GM12878 (cell line): ENCODE results near the gene EIF3A. TPM values are rescaled to one million over a fixed set of nuclear protein-coding genes. Genes with fewer than 3 reads are reported as not detected.

Source experiments
- ATAC-seq: fragments of 200-7000 bp; cut with Tn5 transposase; 3 replicates; pipeline ENCODE4 v1.9.1; 2020; ENCODE audit warnings: mild to moderate bottlenecking, moderate library complexity
- BruUV-seq: library from RNA; stranded (reverse); fragments of 400-500 nt; replicated peaks from 2 replicates; lab custom pipeline; 2021; lab: Mats Ljungman, UMichigan
- CTCF ChIA-PET: fragments of 300-600 bp; sonication (Branson Sonifier 250); formaldehyde crosslinking; extraction: SDS; loops from one replicate; lab custom pipeline; 2021; ENCODE audit warnings: inconsistent platforms; lab: Yijun Ruan, JAX
- POLR2A ChIA-PET: fragments of 350-600 bp; formaldehyde crosslinking; extraction: SDS; loops from one replicate; lab custom pipeline; 2021; ENCODE audit warnings: inconsistent platforms; lab: Charles Lee
- RAD21 ChIA-PET: fragments of 300-600 bp; sonication (Branson Sonifier 250); formaldehyde crosslinking; loops from one replicate; lab custom pipeline; 2023; ENCODE audit warnings: antibody characterized with exemption; ENCODE audit not compliant: unreplicated experiment; lab: Charles Lee
- SMC1A ChIA-PET: fragments of 300-600 bp; sonication (Branson Sonifier 250); formaldehyde crosslinking; loops from one replicate; lab custom pipeline; 2023; ENCODE audit not compliant: unreplicated experiment, uncharacterized antibody; lab: Charles Lee
- DNase-seq: peaks from one replicate; pipeline ENCODE4 v3.0.0-alpha.2; 2011; ENCODE audit warnings: low read depth, low spot score
- FAIRE-seq: peaks from 3 replicates; lab custom pipeline; 2011; peaks lifted over from hg19 to GRCh38; lab: Jason Lieb, UNC
- H2AFZ ChIP-seq: 2 replicates; pipeline ENCODE4 v1.6.0; 2011; ENCODE audit warnings: low read depth, low read length, control low read depth; ENCODE audit not compliant: control insufficient read depth
- H3K27ac ChIP-seq: 2 replicates; pipeline ENCODE4 v1.5.1; 2011; ENCODE audit warnings: control low read depth; ENCODE audit not compliant: control insufficient read depth, insufficient read depth
- H3K27me3 ChIP-seq, 2 experiments: replicated peaks in 1 of 2; 2 replicates each; pipeline versions ENCODE4 v1.6.0 to v1.6.1; 2011; ENCODE audit warnings: low read length in 1 of 2; ENCODE audit not compliant: control insufficient read depth in 2 of 2, insufficient read depth in 2 of 2
- H3K36me3 ChIP-seq, 2 experiments: 2 replicates each; pipeline ENCODE4 v1.5.1; 2011; ENCODE audit warnings: low read length in 1 of 2; ENCODE audit not compliant: control insufficient read depth in 2 of 2, insufficient read depth in 2 of 2
- H3K4me1 ChIP-seq: 2 replicates; pipeline ENCODE4 v1.6.1; 2011; ENCODE audit warnings: mild to moderate bottlenecking, low read length, moderate library complexity, mixed read lengths; ENCODE audit not compliant: control insufficient read depth, insufficient read depth
- H3K4me2 ChIP-seq: 2 replicates; pipeline ENCODE4 v1.6.0; 2011; ENCODE audit warnings: control low read depth; ENCODE audit not compliant: control insufficient read depth, insufficient read depth
- H3K4me3 ChIP-seq: fragments of 200-600 bp; sonication (generic); 2 replicates; pipeline ENCODE4 v1.5.1; 2016
- H3K79me2 ChIP-seq: 2 replicates; pipeline ENCODE4 v1.6.0; 2011; ENCODE audit warnings: low read length; ENCODE audit not compliant: control insufficient read depth, insufficient read depth
- H3K9ac ChIP-seq: 2 replicates; pipeline ENCODE4 v1.8.0; 2011; ENCODE audit warnings: low read length, control low read depth, mixed read lengths; ENCODE audit not compliant: control insufficient read depth, insufficient read depth
- H3K9me3 ChIP-seq: replicated peaks from 3 replicates; pipeline ENCODE4 v1.5.1; 2011; ENCODE audit warnings: mild to moderate bottlenecking, low read length; ENCODE audit not compliant: control insufficient read depth, insufficient read depth
- H4K20me1 ChIP-seq: 2 replicates; pipeline ENCODE4 v1.6.0; 2011; ENCODE audit not compliant: control insufficient read depth, insufficient read depth
- CUX1 ChIP-seq: IDR thresholded peaks from 2 replicates; pipeline ENCODE4 v1.6.1; 2012; ENCODE audit warnings: improper control_type of control experiment, low read depth, low read length; ENCODE audit not compliant: insufficient replicate concordance
- HCFC1 ChIP-seq: fragments of 150-350 bp; IDR thresholded peaks from 2 replicates; pipeline ENCODE4 v1.6.1; 2014; ENCODE audit warnings: low read length
- IRF5 ChIP-seq: fragments of 450-650 bp; IDR thresholded peaks from 2 replicates; pipeline ENCODE4 v1.6.1; 2017; ENCODE audit warnings: borderline replicate concordance
- NFYB ChIP-seq: IDR thresholded peaks from 2 replicates; pipeline ENCODE4 v1.6.1; 2011; ENCODE audit warnings: low read depth, mild to moderate bottlenecking, low read length, improper control_type of control experiment, moderate library complexity; ENCODE audit not compliant: insufficient read depth
- NR2C1 ChIP-seq: fragments of 450-650 bp; IDR thresholded peaks from 2 replicates; pipeline ENCODE4 v1.6.1; 2017; ENCODE audit warnings: antibody characterized with exemption, mild to moderate bottlenecking, moderate library complexity
- NR2F1 ChIP-seq: fragments of 450-650 bp; conservative IDR thresholded peaks from 2 replicates; pipeline ENCODE4 v1.6.1; 2017; ENCODE audit warnings: mild to moderate bottlenecking
- NRF1 ChIP-seq: conservative IDR thresholded peaks from 2 replicates; pipeline ENCODE4 v1.6.1; 2011; ENCODE audit warnings: mild to moderate bottlenecking, low read depth, low read length, improper control_type of control experiment
- PKNOX1 ChIP-seq: fragments of 450-650 bp; IDR thresholded peaks from 2 replicates; pipeline ENCODE4 v1.6.1; 2016; ENCODE audit warnings: mild to moderate bottlenecking
- RB1 ChIP-seq: fragments of 450-650 bp; formaldehyde crosslinking; IDR thresholded peaks from 2 replicates; pipeline ENCODE4 v1.6.1; 2017; ENCODE audit warnings: mild to moderate bottlenecking, borderline replicate concordance
- SIN3A ChIP-seq: IDR thresholded peaks from 2 replicates; pipeline ENCODE4 v1.6.1; 2012; ENCODE audit warnings: low read depth, low read length, improper control_type of control experiment
- SPI1 ChIP-seq: IDR thresholded peaks from 2 replicates; pipeline ENCODE4 v1.6.1; 2011; ENCODE audit warnings: low read depth, mild to moderate bottlenecking, low read length, moderate library complexity, borderline replicate concordance; ENCODE audit not compliant: insufficient read depth
- SREBF2 ChIP-seq: IDR thresholded peaks from 2 replicates; pipeline ENCODE4 v1.6.1; 2012; ENCODE audit warnings: mild to moderate bottlenecking, low read length
- USF1 ChIP-seq: IDR thresholded peaks from 2 replicates; pipeline ENCODE4 v1.6.1; 2011; ENCODE audit warnings: borderline replicate concordance, low read depth, mild to moderate bottlenecking, moderate library complexity, mixed read lengths, low read length; ENCODE audit not compliant: insufficient read depth; ENCODE audit errors: extremely low read length
- ZBED1 ChIP-seq: IDR thresholded peaks from 2 replicates; pipeline ENCODE4 v1.6.1; 2016; ENCODE audit warnings: borderline replicate concordance
- ZNF24 ChIP-seq: fragments of 450-650 bp; IDR thresholded peaks from 2 replicates; pipeline ENCODE4 v1.6.1; 2017; ENCODE audit warnings: antibody characterized with exemption, mild to moderate bottlenecking
- WGBS: methylation state at CpG from one replicate; pipeline ENCODE4 v1.1.6; 2016; ENCODE audit warnings: low lambda C conversion rate; ENCODE audit not compliant: insufficient replicate concordance, insufficient coverage; ENCODE audit errors: missing lambda C conversion rate; 5-methylcytosine and 5-hydroxymethylcytosine counted together
- in situ Hi-C: fragments of 300-500 bp; cut with MboI; formaldehyde crosslinking; loops from 9 replicates; pipeline ENCODE4 v1.14.3; 2018; ENCODE audit warnings: mixed read lengths
- intact Hi-C: fragments of 100-400 bp; cut with micrococcal nuclease; formaldehyde crosslinking; loops from one replicate; pipeline ENCODE4 v1.14.2; 2022; ENCODE audit not compliant: unreplicated experiment
- polyA plus RNA-seq, 11 experiments: library from polyadenylated mRNA; depleted of rRNA in 4 of 11; unstranded in 6 of 11; stranded (reverse) in 5 of 11; fragments of >200 nt; fragmentation: Nextera tagmentation in 4 of 11; fragmentation: Illumina TruSeq in 1 of 11; extraction: Ambion mirVana in 4 of 11; extraction: Trizol in 1 of 11; gene quantifications; 1 replicate in 1 of 11; 2 replicates in 10 of 11; pipeline versions ENCODE4 v1.2.1 to v1.2.3, GENCODE V29; 2011 to 2016; ENCODE audit warnings: inconsistent platforms in 2 of 11, missing spikeins in 2 of 11, low read depth in 1 of 11
- total RNA-seq, 4 experiments: library from RNA; depleted of rRNA in 3 of 4; stranded (reverse); fragments of >200 nt in 3 of 4; fragmentation: Illumina TruSeq in 1 of 4; extraction: Trizol in 1 of 4; gene quantifications; 2 replicates each; pipeline versions ENCODE4 v1.2.1 to v1.2.3, GENCODE V29; 2013 to 2021

EIF3A gene
- total and polyA plus RNA-seq, 10 of the 15 experiments (the other 5 are each of a cell fraction or from before 2014, with no cell fraction given): 42.3 to 195 (median 96.3) TPM

GRCh38 chr10:118997379-118997778 lies 83.2 kb downstream of the EIF3A start:
- Histone ChIP-seq H3K9ac (no peak overlapping the region), H3K36me3 (no peaks in the 10 kb centered on the region), H2AFZ (no peak overlapping the region), H3K4me1 (no peaks in the 10 kb centered on the region), H3K9me3 (no peaks in the 10 kb centered on the region; the same call in 2 of the 3 replicates), H3K79me2 (no peaks in the 10 kb centered on the region), H4K20me1 (no peaks in the 10 kb centered on the region), H3K4me2 (no peak overlapping the region), H3K4me3 (no peak overlapping the region), H3K27ac (no peak overlapping the region), H3K27me3 (peaks cover 1 to 6% of the 10 kb centered on the region in 2 experiments; a peak in 3 of 4 replicates)
- ChIA-PET RAD21 (no interaction called here), SMC1A (no interaction called here), CTCF (no interaction called here), POLR2A (interaction anchor here (0.7 kb wide), 1 partner anchor 125 kb away, joined by 3 read pairs; no protein-coding TSS in a partner anchor)
- DNase-seq (no peak), FAIRE-seq (no peak), ATAC-seq (no peak)
- WGBS: 54% methylated on average over 2 of the region's 2 CpGs
- in situ Hi-C loops: no loop called here
- intact Hi-C loops: no loop called here
- BruUV-seq: no TSS peak
- TF ChIP-seq SPI1 (no peak), NRF1 (no peak), PKNOX1 (no peak), HCFC1 (no peak), ZBED1 (no peak), NFYB (no peak), IRF5 (no peak), NR2C1 (no peak), USF1 (no peak), CUX1 (no peak), SIN3A (no peak), RB1 (no peak), NR2F1 (no peak), ZNF24 (no peak), SREBF2 (no peak)
